Activated naive CD4-positive, alpha-beta T cell treated with anti-CD3 and anti-CD28 coated beads for 36 hours (primary cell): ENCODE results near the gene INSM2. TPM values are rescaled to one million over a fixed set of nuclear protein-coding genes. Genes with fewer than 3 reads are reported as not detected.

Experiments
- CTCF ChIA-PET: fragments of 350-600 bp; sonication (Branson Sonifier 250); formaldehyde crosslinking; loops from one replicate; lab custom pipeline; 2021; ENCODE audit warnings: antibody characterized with exemption; lab: Charles Lee
- DNase-seq: peaks from one replicate; pipeline ENCODE4 v3.0.0-alpha.2; 2020
- H3K27ac Mint-ChIP-seq: one replicate; pipeline ENCODE4 v1.8.0; 2021; ENCODE audit warnings: mild to moderate bottlenecking, mixed read lengths
- H3K27me3 Mint-ChIP-seq: one replicate; pipeline ENCODE4 v1.8.0; 2021; ENCODE audit warnings: low read depth, mixed read lengths
- H3K36me3 Mint-ChIP-seq: one replicate; pipeline ENCODE4 v1.8.0; 2021; ENCODE audit warnings: low read depth, mixed read lengths
- H3K4me1 Mint-ChIP-seq: one replicate; pipeline ENCODE4 v1.8.0; 2021; ENCODE audit warnings: low read depth, mixed read lengths
- H3K4me3 Mint-ChIP-seq: one replicate; pipeline ENCODE4 v1.8.0; 2021; ENCODE audit warnings: mild to moderate bottlenecking, moderate library complexity, mixed read lengths
- H3K9me3 Mint-ChIP-seq: one replicate; pipeline ENCODE4 v1.8.0; 2021; ENCODE audit warnings: mixed read lengths
- intact Hi-C: fragments of 100-400 bp; cut with micrococcal nuclease; formaldehyde crosslinking; loops from one replicate; pipeline ENCODE4 v1.15.1; 2023
- total RNA-seq, 2 experiments: library from RNA; stranded (reverse); gene quantifications; one replicate each; pipeline ENCODE4 v1.2.3, GENCODE V29; 2021

INSM2 gene, protein sequence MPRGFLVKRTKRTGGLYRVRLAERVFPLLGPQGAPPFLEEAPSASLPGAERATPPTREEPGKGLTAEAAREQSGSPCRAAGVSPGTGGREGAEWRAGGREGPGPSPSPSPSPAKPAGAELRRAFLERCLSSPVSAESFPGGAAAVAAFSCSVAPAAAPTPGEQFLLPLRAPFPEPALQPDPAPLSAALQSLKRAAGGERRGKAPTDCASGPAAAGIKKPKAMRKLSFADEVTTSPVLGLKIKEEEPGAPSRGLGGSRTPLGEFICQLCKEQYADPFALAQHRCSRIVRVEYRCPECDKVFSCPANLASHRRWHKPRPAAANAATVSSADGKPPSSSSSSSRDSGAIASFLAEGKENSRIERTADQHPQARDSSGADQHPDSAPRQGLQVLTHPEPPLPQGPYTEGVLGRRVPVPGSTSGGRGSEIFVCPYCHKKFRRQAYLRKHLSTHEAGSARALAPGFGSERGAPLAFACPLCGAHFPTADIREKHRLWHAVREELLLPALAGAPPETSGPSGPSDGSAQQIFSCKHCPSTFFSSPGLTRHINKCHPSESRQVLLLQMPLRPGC
- not detected for total RNA-seq

- no peak within 1 kb of the TSS for H3K27ac Mint-ChIP-seq
- H3K4me1 Mint-ChIP-seq, result peaks cover 10% of the 10 kb centered on the region
- peak within 1 kb of the TSS; percentile 73 for H3K4me3 Mint-ChIP-seq
- no peaks in the 10 kb centered on the region for H3K36me3 Mint-ChIP-seq
- CTCF ChIA-PET, result interaction anchor here (1.3 kb wide), 1 partner anchor 284 kb away, joined by 3 read pairs; no protein-coding TSS in a partner anchor
- no peaks in the 10 kb centered on the region for H3K9me3 Mint-ChIP-seq
- intact Hi-C loops, result loop anchor here (1.0 to 10.0 kb wide), 5 partner anchors 95 to 293 kb away; partner anchors contain the start of genes BRMS1L, PSMA6 and RALGAPA1
- peak; percentile 61 for DNase-seq
- peaks cover 61% of the 10 kb centered on the region for H3K27me3 Mint-ChIP-seq
These were observed at the start of gene INSM2 for GRCh38 chr14:35533357-35534207. Gene INSM2, plus strand, starts transcription at chr14:35534164. Its CDS starts 89 bp downstream, at chr14:35534253.

DNA sequence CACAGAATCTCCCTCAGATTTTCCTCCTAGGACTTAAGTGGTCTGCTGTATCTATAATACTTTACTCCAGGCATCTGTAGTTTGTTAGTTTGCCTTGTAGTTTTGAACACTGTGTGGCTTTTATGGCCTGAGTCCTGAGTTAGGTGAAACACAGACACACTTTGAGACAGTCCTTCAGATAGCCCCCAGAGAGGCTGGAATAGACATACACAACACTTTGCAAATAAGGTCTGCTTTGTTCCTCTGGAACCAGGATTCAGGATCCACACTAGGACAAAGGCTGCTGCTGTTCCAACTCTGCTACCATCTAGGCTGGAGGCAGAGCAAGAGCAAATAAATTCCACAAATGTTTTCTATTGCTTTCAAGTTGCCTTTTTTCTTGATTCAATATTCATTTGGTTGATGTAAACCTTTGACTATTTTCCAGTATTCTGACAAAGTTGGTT is 41.4 kb upstream of the INSM2 start:
- Mint-ChIP-seq H3K9me3 (no peaks in the 10 kb centered on the region), H3K27me3 (peaks cover 7% of the 10 kb centered on the region), H3K36me3 (no peaks in the 10 kb centered on the region), H3K4me3 (no peak overlapping the region), H3K4me1 (no peaks in the 10 kb centered on the region), H3K27ac (no peak overlapping the region)
- CTCF ChIA-PET, result no interaction called here
- no peak for DNase-seq
- intact Hi-C loops, result no loop called here

DNA sequence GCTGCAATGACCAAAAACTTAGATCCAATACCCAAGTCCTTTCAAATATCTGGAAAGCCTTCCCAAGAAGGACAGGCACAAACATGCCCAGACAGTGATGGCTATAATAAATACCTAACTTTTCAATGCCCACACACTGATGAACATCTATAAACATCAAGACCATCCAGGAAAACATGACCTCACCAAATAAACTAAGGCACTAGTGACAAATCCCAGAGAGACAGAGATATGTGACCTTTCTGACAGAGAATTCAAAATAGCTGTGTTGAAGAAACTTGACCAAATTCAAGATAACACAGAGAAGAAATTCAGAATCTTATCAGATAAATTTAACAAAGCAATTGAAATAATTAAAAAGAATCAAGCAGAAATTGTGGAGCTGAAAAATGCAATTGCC is 38.7 kb upstream of the INSM2 start:
- Mint-ChIP-seq H3K4me3 (no peak overlapping the region), H3K9me3 (no peaks in the 10 kb centered on the region), H3K27ac (no peak overlapping the region), H3K4me1 (no peaks in the 10 kb centered on the region), H3K36me3 (no peaks in the 10 kb centered on the region), H3K27me3 (peaks cover 9% of the 10 kb centered on the region)
- no peak for DNase-seq
- intact Hi-C loops, result no loop called here
- CTCF ChIA-PET, result interaction anchor here (0.7 kb wide), 1 partner anchor 83 kb away, joined by 3 read pairs; no protein-coding TSS in a partner anchor

GRCh38 chr14:35499180-35499579 is 34.8 kb upstream of the INSM2 start:
- H3K4me3 Mint-ChIP-seq, result no peak overlapping the region
- H3K9me3 Mint-ChIP-seq, result no peaks in the 10 kb centered on the region
- no peaks in the 10 kb centered on the region for H3K36me3 Mint-ChIP-seq
- no peak overlapping the region for H3K27ac Mint-ChIP-seq
- no peak for DNase-seq
- intact Hi-C loops, result no loop called here
- no peaks in the 10 kb centered on the region for H3K4me1 Mint-ChIP-seq
- H3K27me3 Mint-ChIP-seq, result peaks cover 9% of the 10 kb centered on the region
- CTCF ChIA-PET, result interaction anchor here (0.6 kb wide), 1 partner anchor 53 kb away, joined by 3 read pairs; no protein-coding TSS in a partner anchor

DNA sequence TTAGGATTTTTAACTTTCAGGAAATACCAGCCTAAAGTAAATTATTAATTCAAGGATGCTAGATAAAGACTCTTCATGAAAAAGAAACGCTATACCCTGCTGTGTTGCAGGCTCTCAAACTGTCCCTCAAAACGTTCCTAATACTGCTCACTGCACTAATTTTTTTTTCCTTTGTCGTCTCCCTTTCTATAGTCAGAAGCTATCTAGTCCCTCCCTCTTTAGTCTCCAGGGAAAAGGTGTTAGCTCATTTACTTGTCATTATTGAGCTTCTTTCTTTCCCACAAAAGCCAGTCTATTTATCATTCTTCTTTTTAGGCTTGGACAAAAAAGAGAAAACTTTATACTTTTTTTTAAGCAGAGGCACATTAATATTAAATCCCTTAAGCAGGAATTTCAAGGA is 30.3 kb upstream of the INSM2 start:
- H3K9me3 Mint-ChIP-seq, result no peaks in the 10 kb centered on the region
- DNase-seq, result no peak
- H3K27ac Mint-ChIP-seq, result no peak overlapping the region
- CTCF ChIA-PET, result no interaction called here
- H3K36me3 Mint-ChIP-seq, result no peaks in the 10 kb centered on the region
- peaks cover 2% of the 10 kb centered on the region for H3K27me3 Mint-ChIP-seq
- no peaks in the 10 kb centered on the region for H3K4me1 Mint-ChIP-seq
- H3K4me3 Mint-ChIP-seq, result no peak overlapping the region
- intact Hi-C loops, result no loop called here

GRCh38 chr14:35504260-35504659 is 29.7 kb upstream of the INSM2 start:
- intact Hi-C loops, result no loop called here
- no peaks in the 10 kb centered on the region for H3K9me3 Mint-ChIP-seq
- H3K27ac Mint-ChIP-seq, result no peak overlapping the region
- H3K36me3 Mint-ChIP-seq, result no peaks in the 10 kb centered on the region
- CTCF ChIA-PET, result interaction anchor here (1.3 kb wide), 1 partner anchor 25 kb away, joined by 3 read pairs; no protein-coding TSS in a partner anchor
- no peak overlapping the region for H3K4me3 Mint-ChIP-seq
- DNase-seq, result no peak
- no peaks in the 10 kb centered on the region for H3K4me1 Mint-ChIP-seq
- H3K27me3 Mint-ChIP-seq, result peaks cover 2% of the 10 kb centered on the region

DNA sequence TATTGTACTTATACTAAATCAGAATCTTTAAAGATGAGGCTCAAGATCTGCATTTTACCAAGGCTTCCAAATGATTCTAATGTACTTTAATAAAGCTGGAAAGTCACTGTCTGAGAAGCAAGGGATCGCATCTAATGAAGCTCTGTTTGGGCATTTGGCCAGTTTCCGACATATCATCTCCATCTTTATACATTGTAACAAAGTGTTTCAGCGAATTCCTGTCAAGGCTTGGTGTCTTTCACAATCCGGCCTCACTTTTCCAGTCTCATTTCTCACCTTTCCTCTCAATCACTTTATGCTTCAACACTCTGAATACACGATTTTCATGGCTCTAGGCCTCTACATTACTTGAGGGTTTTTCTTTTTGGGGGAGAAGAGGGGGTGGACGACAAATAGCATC is 27.5 kb upstream of the INSM2 start:
- Mint-ChIP-seq H3K9me3 (no peaks in the 10 kb centered on the region), H3K4me1 (no peaks in the 10 kb centered on the region), H3K27ac (no peak overlapping the region), H3K4me3 (no peak overlapping the region), H3K36me3 (no peaks in the 10 kb centered on the region), H3K27me3 (no peaks in the 10 kb centered on the region)
- intact Hi-C loops, result no loop called here
- CTCF ChIA-PET, result no interaction called here
- DNase-seq, result no peak

DNA sequence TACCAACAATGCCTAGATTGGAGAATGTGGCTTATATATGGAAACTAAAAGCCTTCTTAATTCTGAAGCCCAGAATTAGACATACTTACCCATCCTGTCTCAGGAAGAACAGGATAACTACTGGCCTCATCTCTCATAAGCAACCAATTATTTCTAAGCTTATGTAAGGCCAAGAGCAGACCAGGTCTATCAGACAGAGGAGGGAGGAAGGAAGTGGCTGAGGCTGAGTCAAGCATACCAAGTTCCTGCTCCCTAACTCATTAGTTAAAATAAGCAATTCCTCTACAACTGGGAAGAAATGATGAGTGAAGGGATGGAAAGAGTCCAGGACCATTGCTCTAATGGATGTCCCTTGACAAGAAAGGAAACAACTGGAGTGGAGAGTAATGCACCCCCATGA is 27.0 kb upstream of the INSM2 start:
- Mint-ChIP-seq H3K4me1 (no peaks in the 10 kb centered on the region), H3K27ac (no peak overlapping the region), H3K4me3 (no peak overlapping the region), H3K36me3 (no peaks in the 10 kb centered on the region), H3K9me3 (no peaks in the 10 kb centered on the region), H3K27me3 (no peaks in the 10 kb centered on the region)
- CTCF ChIA-PET, result interaction anchor here (0.6 kb wide), 1 partner anchor 30 kb away, joined by 3 read pairs; no protein-coding TSS in a partner anchor
- intact Hi-C loops, result no loop called here
- no peak for DNase-seq

GRCh38 chr14:35509846-35510245 is 24.1 kb upstream of the INSM2 start:
- no peaks in the 10 kb centered on the region for H3K9me3 Mint-ChIP-seq
- intact Hi-C loops, result no loop called here
- no peak overlapping the region for H3K27ac Mint-ChIP-seq
- CTCF ChIA-PET, result interaction anchor here (0.7 to 0.8 kb wide), 2 partner anchors 24 to 70 kb away, joined by 3 to 4 read pairs; no protein-coding TSS in a partner anchor
- H3K27me3 Mint-ChIP-seq, result no peaks in the 10 kb centered on the region
- DNase-seq, result no peak
- no peak overlapping the region for H3K4me3 Mint-ChIP-seq
- no peaks in the 10 kb centered on the region for H3K36me3 Mint-ChIP-seq
- H3K4me1 Mint-ChIP-seq, result no peaks in the 10 kb centered on the region

GRCh38 chr14:35512765-35513164 is 21.2 kb upstream of the INSM2 start:
- intact Hi-C loops, result no loop called here
- CTCF ChIA-PET, result no interaction called here
- no peak overlapping the region for H3K4me3 Mint-ChIP-seq
- no peak for DNase-seq
- no peaks in the 10 kb centered on the region for H3K27me3 Mint-ChIP-seq
- no peaks in the 10 kb centered on the region for H3K4me1 Mint-ChIP-seq
- no peaks in the 10 kb centered on the region for H3K36me3 Mint-ChIP-seq
- no peak overlapping the region for H3K27ac Mint-ChIP-seq
- H3K9me3 Mint-ChIP-seq, result no peaks in the 10 kb centered on the region

DNA sequence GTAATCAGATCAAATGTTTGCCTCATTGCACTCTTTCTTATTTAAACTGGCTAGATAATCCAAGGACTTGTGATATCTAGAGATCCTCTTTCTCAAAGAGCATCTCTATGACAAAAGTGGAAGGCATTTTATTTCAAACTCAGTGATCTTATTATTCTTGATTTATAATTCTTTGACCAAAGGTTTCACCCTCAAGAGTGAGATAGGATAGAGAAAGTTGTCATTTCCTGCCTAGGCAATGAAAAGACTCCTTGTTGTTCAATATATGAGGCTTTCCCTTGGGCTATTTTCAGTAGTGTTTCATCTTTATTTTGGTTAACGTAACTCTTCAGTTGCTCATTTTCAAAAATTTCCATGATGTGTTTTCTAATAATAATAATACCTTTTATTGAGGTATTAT is 18.0 kb upstream of the INSM2 start:
- CTCF ChIA-PET, result no interaction called here
- Mint-ChIP-seq H3K4me1 (no peaks in the 10 kb centered on the region), H3K27me3 (peaks cover 3% of the 10 kb centered on the region), H3K9me3 (no peaks in the 10 kb centered on the region), H3K27ac (no peak overlapping the region), H3K4me3 (no peak overlapping the region), H3K36me3 (no peaks in the 10 kb centered on the region)
- DNase-seq, result no peak
- intact Hi-C loops, result no loop called here

DNA sequence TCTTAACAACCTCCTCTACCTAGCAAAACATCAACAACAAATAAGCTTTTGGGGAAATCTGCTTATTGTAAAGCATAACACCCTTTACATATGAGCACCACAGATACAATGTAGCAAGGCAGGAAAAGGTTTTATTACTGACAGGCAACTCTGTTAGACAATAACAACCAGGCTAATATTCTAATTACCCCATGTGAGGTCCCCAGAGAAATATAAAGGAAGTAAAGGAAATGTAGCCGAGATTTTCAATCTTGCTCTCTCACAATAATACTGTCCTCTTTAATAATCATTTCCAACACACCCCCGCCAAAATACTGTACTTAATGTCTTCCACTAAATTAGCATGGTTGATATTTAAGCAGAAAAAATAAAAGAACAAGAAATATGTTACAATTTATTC is 14.0 kb upstream of the INSM2 start:
- intact Hi-C loops, result no loop called here
- H3K4me3 Mint-ChIP-seq, result no peak overlapping the region
- H3K4me1 Mint-ChIP-seq, result no peaks in the 10 kb centered on the region
- peaks cover 3% of the 10 kb centered on the region for H3K27me3 Mint-ChIP-seq
- H3K9me3 Mint-ChIP-seq, result no peaks in the 10 kb centered on the region
- no peaks in the 10 kb centered on the region for H3K36me3 Mint-ChIP-seq
- CTCF ChIA-PET, result interaction anchor here (1.2 kb wide), 1 partner anchor 25 kb away, joined by 4 read pairs; no protein-coding TSS in a partner anchor
- no peak for DNase-seq
- H3K27ac Mint-ChIP-seq, result no peak overlapping the region
